ENCODE results near the gene COL8A2.

Gene COL8A2

GRCh38 chr1:36088577-36089392 is 36.2 kb downstream of the COL8A2 start, which contains the start of gene ADPRS:
TSS of gene ADPRS (plus strand) at chr1:36088892. CDS start at chr1:36088905, 13 bp downstream.
- DNase-seq (ENCODE audit: low spot score): peak; percentile 90

GRCh38 chr1:36088265-36088576 is 36.8 kb downstream of the COL8A2 start:
- no peak for DNase-seq (ENCODE audit: low spot score)

GRCh38 chr1:36087233-36088123 is 37.5 kb downstream of the COL8A2 start:
- no peak for DNase-seq (ENCODE audit: low spot score)

GRCh38 chr1:36086529-36087232 is 38.3 kb downstream of the COL8A2 start:
- DNase-seq (ENCODE audit: low spot score): no peak

GRCh38 chr1:36085686-36086526 is 39.1 kb downstream of the COL8A2 start:
- no peak for DNase-seq (ENCODE audit: low spot score)

- DNase-seq (ENCODE audit: low spot score): no peak
These were observed 39.9 kb downstream of the COL8A2 start for GRCh38 chr1:36085126-36085525.

- DNase-seq (ENCODE audit: low spot score): no peak
These were observed 40.4 kb downstream of the COL8A2 start for GRCh38 chr1:36084497-36085115.

- no peak for DNase-seq (ENCODE audit: low spot score)
These were observed 41.2 kb downstream of the COL8A2 start, which contains the start of gene TEKT2 for GRCh38 chr1:36083635-36084496. TSS of gene TEKT2 (plus strand) at chr1:36084094. CDS start at chr1:36084922, 828 bp downstream.

GRCh38 chr1:36083219-36083618 is 41.8 kb downstream of the COL8A2 start:
- DNase-seq (ENCODE audit: low spot score): no peak

- no peak for DNase-seq (ENCODE audit: low spot score)
These were observed 43.0 kb downstream of the COL8A2 start for GRCh38 chr1:36081926-36082485.

- no peak for DNase-seq (ENCODE audit: low spot score)
These were observed 44.2 kb downstream of the COL8A2 start for GRCh38 chr1:36080801-36081200.

GRCh38 chr1:36080236-36080635 is 44.8 kb downstream of the COL8A2 start:
- no peak for DNase-seq (ENCODE audit: low spot score)

GRCh38 chr1:36076979-36077573 is 47.9 kb downstream of the COL8A2 start:
- no peak for DNase-seq (ENCODE audit: low spot score)

- DNase-seq (ENCODE audit: low spot score): no peak
These were observed 54.7 kb downstream of the COL8A2 start for GRCh38 chr1:36070349-36070748.

- DNase-seq (ENCODE audit: low spot score): no peak
These were observed 56.2 kb downstream of the COL8A2 start for GRCh38 chr1:36068866-36069265.

- no peak for DNase-seq (ENCODE audit: low spot score)
These were observed 57.2 kb downstream of the COL8A2 start for GRCh38 chr1:36067871-36068270.

- no peak for DNase-seq (ENCODE audit: low spot score)
These were observed 62.7 kb downstream of the COL8A2 start for GRCh38 chr1:36062315-36062714.

- no peak for DNase-seq (ENCODE audit: low spot score)
These were observed 69.3 kb downstream of the COL8A2 start for GRCh38 chr1:36055706-36056105.

GRCh38 chr1:36053978-36054377 is 71.0 kb downstream of the COL8A2 start:
- no peak for DNase-seq (ENCODE audit: low spot score)
